Measurements from ENCODE around the gene EIF3J.

GRCh38 chr15:44606740-44607139 lies 69.8 kb downstream of the EIF3J start:
- TF ChIP-seq SUZ12 (IDR thresholded peaks at IDR 0.05; ENCODE audit: extremely low read depth, insufficient read depth, insufficient read length) (no peak), YY1 (IDR thresholded peaks at IDR 0.05; ENCODE audit: insufficient read depth, insufficient read length) (no peak)

Data from NT2/D1 (cell line).